Measurements from ENCODE around the gene MTA1. TPM values are rescaled to one million over a fixed set of nuclear protein-coding genes. Genes with fewer than 3 reads are reported as not detected.

The MTA1 gene
- polyA plus RNA-seq, 3 donors, result 44.7 to 61.1 (median 53.4) TPM

GRCh38 chr14:105385698-105386365, 33.8 kb upstream of the MTA1 start:
- H3K27ac ChIP-seq (ENCODE audit: low read depth, low read length), result no peak overlapping the region

GRCh38 chr14:105386581-105387529, 32.8 kb upstream of the MTA1 start:
- no peak overlapping the region for H3K27ac ChIP-seq (ENCODE audit: low read depth, low read length)
- WGBS, 3 donors, result 93 to 94% (median 94%) methylated on average over 33 of the region's 33 CpGs

More at GRCh38 chr14:105385698-105386365, 33.8 kb upstream of the MTA1 start:
- 89 to 94% (median 90%) methylated on average over 22 of the region's 22 CpGs for WGBS, 3 donors

- H3K27ac ChIP-seq (ENCODE audit: low read depth, low read length), result no peak overlapping the region
- WGBS, 3 donors, result 89 to 94% (median 89%) methylated on average over 10 of the region's 10 CpGs
Observed at GRCh38 chr14:105387530-105387922, 32.1 kb upstream of the MTA1 start.

DNA sequence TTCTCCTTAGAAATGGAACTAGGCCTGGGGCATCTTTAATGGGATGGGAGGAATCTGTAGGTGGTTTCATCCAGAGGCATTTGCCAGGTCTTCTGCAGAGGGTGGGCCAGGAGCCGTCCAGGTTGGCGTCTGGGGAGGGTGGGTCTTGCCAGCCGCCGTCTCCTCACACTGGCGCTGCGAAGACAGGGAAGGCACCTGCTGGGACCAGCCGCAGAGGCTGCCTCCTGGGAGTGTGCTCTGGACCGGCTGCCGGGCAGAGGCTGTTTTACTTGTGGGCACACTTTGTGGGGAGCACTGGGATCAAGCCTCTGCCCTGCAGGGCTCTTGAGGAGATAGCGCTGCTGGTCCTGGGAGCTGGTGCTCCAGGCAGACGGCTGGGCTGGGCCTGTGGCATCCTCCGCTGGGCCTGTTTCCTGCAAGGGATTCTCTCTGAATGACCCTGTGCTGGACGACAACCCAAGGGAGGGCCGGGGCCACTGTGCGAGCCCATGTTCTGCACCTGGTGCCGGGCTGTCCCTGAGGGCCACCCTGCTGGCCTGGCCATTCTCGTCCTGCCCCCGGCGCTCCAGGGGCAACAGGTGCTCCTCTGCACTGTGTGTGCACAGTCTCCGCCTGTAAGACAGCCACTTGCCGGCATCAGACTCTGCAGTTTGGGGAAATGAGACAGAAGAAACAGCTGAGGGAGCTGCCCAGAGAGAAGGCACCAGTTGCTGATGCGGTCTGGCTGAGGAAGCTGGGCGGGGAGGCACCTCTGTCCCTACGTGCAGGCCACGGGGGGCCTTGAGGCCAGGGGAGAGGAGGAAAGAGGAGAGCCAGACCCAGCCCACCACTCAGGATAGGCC, 31.3 kb upstream of the MTA1 start:
- H3K27ac ChIP-seq (ENCODE audit: low read depth, low read length), result no peak overlapping the region
- WGBS, 3 donors, result 88 to 91% (median 90%) methylated on average over 24 to 25 of the region's 25 CpGs

GRCh38 chr14:105388976-105389375, 30.7 kb upstream of the MTA1 start:
- 84 to 92% (median 88%) methylated on average over 15 to 16 of the region's 16 CpGs for WGBS, 3 donors
- no peak overlapping the region for H3K27ac ChIP-seq (ENCODE audit: low read depth, low read length)

- H3K27ac ChIP-seq (ENCODE audit: low read depth, low read length), result no peak overlapping the region
- 56 to 57% (median 57%) methylated on average over 12 of the region's 12 CpGs for WGBS, 3 donors
Observed at GRCh38 chr14:105389534-105389933, 30.1 kb upstream of the MTA1 start.

GRCh38 chr14:105389976-105390848, 29.4 kb upstream of the MTA1 start:
- H3K27ac ChIP-seq (ENCODE audit: low read depth, low read length), result no peak overlapping the region
- 62 to 69% (median 62%) methylated on average over 27 of the region's 27 CpGs for whole genome bisulfite sequencing, 3 donors

DNA sequence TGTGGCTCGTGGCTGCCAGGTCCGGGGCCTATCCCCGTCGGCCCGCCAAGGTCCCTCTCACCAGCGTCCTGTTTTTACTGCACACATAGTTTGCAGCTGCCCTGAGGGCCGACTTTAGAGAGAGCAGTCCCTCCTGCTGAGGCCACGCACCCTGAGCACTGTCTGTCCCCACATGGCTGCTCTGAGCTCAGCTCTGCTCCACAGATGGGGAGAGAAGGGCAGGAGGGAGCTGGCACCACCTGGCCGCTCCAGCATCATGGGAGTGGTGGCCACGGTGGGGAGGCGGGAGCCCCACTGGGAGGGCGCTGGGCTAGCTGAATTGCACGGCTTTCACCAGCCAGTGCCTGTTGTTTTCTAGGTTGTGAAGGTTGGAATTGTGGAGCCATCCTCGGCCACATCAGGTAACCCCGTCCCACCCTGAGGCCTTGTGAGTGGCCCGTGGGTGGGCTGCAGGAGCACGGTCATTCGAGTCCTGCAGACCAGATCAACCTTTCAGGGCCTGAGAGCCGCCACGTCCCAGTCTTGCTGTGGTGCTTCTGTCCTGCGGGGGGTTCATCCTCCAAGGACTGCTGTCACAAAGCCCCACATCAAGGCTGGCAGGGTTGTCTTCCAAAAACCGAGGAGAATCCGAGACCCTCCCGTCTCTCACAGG, 28.7 kb upstream of the MTA1 start:
- no peak overlapping the region for H3K27ac ChIP-seq (ENCODE audit: low read depth, low read length)
- WGBS, 3 donors, result 89 to 92% (median 90%) methylated on average over 24 of the region's 24 CpGs

DNA sequence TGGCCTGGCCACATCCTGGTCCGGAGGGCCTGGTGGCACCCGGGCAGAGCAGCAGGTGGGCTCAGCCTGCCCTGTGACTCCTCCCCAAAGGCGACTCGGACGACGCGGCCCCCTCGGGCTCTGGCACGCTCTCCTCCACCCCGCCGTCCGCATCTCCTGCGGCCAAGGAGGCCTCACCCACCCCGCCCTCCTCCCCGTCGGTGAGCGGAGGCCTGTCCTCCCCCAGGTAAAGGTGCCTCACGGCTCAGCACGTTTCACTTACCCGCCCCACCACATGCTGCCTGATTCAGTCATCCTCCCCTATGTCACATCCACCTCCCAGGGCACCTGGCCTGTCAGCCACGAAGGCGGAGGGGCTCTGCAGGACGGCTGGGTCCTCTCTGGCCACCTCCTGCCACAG, 28.1 kb upstream of the MTA1 start:
- H3K27ac ChIP-seq (ENCODE audit: low read depth, low read length), result no peak overlapping the region
- 89 to 94% (median 91%) methylated on average over 23 of the region's 23 CpGs for WGBS, 3 donors

- no peak overlapping the region for H3K27ac ChIP-seq (ENCODE audit: low read depth, low read length)
- WGBS, 3 donors, result 92 to 94% (median 92%) methylated on average over 39 to 40 of the region's 40 CpGs
Observed at GRCh38 chr14:105392131-105393090, 27.2 kb upstream of the MTA1 start.

DNA sequence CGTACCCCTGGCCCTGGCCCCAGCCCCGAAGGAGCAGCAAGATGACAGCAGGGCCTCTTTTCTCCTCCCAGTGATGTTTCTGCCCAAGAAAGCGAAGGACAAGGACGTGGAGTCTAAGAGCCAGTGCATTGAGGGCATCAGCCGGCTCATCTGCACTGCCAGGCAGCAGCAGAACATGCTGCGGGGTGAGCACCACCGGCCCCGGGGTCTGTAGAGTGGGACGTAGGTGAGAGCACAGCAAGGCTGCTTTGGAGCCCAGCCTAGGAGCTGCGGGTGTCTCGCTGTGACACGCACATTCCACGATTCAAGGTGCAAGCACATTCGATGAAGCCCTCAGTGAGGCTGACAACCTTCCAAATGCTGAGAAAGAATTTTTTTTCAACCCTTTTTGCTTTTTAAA, 26.5 kb upstream of the MTA1 start:
- WGBS, 3 donors, result 93 to 98% (median 94%) methylated on average over 14 of the region's 14 CpGs
- no peak overlapping the region for H3K27ac ChIP-seq (ENCODE audit: low read depth, low read length)

GRCh38 chr14:105394714-105395537, 24.7 kb upstream of the MTA1 start:
- WGBS, 3 donors, result 76 to 89% (median 83%) methylated on average over 25 of the region's 25 CpGs

DNA sequence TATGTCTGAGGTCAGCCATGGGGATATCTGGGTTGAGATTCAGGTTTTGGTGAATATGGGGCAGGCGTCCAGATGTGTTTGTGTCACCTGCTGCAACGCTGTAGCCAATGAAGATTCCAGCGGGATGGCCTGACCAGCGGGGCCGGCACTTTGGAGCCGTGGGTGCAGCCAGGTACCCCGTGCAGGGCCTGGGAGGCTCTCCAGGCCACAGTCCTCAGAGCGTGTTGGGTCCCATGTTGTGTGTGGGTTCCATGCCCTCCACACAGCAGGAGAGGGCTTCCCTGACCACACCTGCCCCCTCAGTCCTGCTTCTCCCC, 24.1 kb upstream of the MTA1 start:
- no peak overlapping the region for H3K27ac ChIP-seq (ENCODE audit: low read depth, low read length)
- 91 to 94% (median 93%) methylated on average over 8 of the region's 8 CpGs for WGBS, 3 donors

More at GRCh38 chr14:105394714-105395537, 24.7 kb upstream of the MTA1 start:
- no peak overlapping the region for H3K27ac ChIP-seq (ENCODE audit: low read depth, low read length)

DNA sequence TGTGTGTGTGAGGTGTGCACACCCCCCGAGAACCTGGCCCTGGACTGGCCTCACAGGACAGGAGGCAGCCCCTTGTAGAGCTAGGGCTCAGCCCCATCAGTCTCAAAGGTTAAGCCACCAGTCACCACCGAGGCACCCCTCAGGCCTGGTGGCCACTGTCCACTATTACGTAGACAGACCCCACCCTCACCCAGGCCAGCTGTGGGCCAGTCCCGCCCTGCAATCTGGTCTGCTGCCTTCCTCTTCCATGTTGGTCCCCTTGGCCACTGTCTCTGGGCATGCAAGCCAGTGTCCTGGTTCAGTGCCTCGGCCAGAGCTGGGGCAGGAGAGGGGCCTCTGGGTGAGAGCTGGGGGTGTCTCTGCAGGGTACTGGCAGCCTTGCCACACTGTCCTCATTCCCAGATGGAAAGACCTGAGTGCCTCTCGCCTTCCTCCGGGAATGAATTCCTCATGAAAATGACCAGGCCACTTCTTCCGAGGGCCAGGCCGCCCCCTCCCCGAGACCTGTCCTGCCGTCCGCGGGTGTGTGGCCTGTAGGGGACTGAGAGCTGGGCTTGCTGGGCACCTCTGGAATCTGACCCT, 22.2 kb upstream of the MTA1 start:
- 77 to 89% (median 85%) methylated on average over 13 of the region's 13 CpGs for WGBS, 3 donors
- H3K27ac ChIP-seq (ENCODE audit: low read depth, low read length), result no peak overlapping the region

DNA sequence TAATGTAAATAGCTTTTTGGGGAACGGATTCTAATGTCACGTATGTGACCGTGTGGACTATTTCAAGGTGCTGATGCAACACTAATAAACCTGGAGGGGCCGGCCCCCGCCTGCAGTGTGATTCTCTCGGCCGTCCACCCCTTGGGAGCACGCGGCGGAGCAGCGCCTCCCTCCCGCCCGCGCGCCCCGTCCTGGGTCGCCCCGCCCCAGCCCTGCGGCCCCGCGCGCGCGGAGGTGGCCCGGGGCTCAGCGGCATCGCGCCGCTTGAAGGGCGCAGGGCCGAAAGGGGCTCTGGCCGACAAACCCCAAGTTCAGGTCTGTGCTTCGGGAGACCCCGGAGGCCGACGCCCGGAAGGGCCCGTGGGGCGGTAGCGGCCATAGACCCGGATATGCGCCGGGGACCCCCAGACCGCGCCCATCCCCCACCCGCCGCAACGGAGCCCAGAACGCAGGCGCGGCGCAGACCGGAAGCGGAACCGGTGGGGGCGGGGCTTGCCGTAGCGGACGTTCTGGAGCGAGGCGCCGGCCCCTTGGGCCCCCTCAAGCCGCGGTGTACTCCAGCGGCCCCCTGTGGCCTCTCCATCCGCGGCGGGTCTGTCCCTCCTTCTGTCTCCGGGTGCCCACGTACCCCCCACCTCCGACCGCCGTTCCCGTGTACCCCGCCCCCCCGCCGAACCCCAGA, 21.4 kb upstream of the MTA1 start, which contains the start of gene TEX22:
TSS of gene TEX22 (plus strand) at position 495 of the 682 bp plus-strand sequence. CDS start 803 bp downstream, outside the sequence.
- no peak within 1 kb of the TSS for H3K27ac ChIP-seq (ENCODE audit: low read depth, low read length)
- 1% methylated on average over 56 to 77 of the region's 77 CpGs for WGBS, 3 donors
